G401 (cell line): ENCODE data around the gene ABR. TPM values are rescaled to one million over a fixed set of nuclear protein-coding genes. Genes with fewer than 3 reads are reported as not detected.
"Not testable (repeated sequence)": the region's sequence is repeated elsewhere in the genome, so short reads cannot be mapped to it uniquely, and the experiment has no call there.

ENCODE experiments used
- DNase-seq: peaks from one replicate; pipeline ENCODE4 v3.0.0-alpha.2; 2015; ENCODE audit warnings: low spot score
- in situ Hi-C: cut with HindIII; loops from 2 replicates; pipeline ENCODE4 v1.10.0; 2016; ENCODE audit warnings: low sequenced_read_pairs, mixed read lengths
- total RNA-seq: library from RNA; depleted of rRNA; stranded (reverse); fragments of >200 nt; shearing (Covaris generic); gene quantifications from 2 replicates; pipeline ENCODE4 v1.2.3, GENCODE V29; 2014

ABR gene
- total RNA-seq, 1 experiment from 2014 or later, result 128 TPM

DNA sequence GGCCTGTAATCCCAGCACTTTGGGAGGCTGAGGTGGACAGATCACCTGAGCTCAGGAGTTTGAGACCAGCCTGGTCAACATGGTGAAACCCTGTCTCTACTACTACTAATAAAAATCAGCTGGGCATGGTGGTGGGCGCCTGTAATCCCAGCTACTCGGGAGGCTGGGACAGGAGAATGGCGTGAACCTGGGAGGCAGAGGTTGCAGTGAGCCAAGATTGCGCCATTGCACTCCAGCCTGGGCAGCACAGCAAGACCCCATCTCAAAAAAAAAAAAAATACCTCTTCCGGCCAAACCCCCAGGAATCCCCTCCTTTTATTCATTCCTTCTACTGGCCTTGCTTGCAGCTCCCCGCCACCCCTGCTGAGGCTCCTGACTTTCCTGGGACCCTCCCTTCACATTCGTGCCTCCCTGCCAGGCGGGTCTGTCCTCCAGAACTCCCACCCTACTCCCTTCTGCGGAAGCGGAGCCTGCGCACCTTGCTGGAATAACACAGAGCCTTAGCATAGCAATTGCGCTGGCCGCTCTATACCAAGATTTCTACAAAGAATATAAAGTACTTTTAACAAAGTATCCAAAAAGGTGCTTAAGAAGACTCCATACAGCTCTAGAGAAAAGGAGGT lies 135.3 kb downstream of the ABR start:
- in situ Hi-C loops, result not testable (repeated sequence)

DNA sequence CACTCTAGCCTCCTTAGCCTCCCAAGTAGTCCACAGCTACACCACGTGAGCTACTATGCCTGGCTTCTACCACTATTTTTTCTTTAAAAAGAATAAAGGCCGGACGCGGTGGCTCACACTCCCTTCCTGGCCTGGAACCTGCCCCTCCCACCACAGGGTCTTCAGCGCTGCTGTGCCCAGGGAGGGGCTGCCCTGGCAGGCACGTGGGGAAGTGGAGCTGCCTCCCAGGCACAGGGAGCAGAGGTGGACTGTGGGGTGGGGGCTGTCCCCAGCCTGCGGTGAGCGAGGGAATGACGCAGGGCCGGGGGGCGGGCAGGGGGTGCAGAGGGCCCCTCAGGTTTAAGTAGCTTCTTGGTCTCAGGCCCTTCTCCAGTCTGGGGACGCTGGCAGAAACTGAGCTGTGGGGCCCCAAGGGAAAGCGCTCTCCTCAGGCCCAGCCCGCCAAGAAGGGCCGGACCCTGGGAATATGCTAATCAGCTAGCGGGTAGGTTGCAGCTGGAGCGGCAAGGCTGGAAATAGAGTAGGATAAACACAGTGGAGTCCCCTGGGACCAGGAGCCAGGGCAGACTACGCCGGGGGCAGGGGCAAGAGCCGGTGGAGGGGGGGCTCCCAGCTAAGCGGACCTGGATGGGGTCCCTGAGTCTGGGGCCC lies 136.1 kb downstream of the ABR start:
- in situ Hi-C loops, result no loop called here

More for the DNA sequence above, 135.3 kb downstream of the ABR start:
- not testable (repeated sequence) for DNase-seq

GRCh38 chr17:1042486-1042885 lies 137.3 kb downstream of the ABR start:
- DNase-seq, result no peak
- in situ Hi-C loops, result no loop called here

More for the DNA sequence above, 136.1 kb downstream of the ABR start:
- no peak for DNase-seq

DNA sequence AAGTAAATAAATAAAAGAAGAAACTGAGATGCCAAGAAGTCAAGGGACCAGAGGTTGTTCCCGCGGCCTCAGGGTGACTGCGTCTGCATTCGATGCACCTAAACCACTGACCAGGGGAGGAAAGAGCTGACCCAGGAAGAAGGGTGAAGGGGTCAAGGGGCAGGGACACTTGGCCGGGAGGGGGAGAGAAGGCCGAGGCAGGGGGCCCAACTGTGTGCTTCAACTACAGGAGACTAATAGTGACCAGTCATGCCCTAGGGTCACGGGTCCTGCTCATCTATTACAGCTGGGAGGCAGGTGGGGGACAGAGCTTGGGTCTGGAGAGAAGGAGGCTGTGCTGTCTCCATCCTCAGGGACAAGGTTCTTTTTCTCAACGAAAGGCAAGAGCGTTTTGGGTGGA lies 138.0 kb downstream of the ABR start:
- in situ Hi-C loops, result no loop called here
- DNase-seq, result no peak

GRCh38 chr17:1040216-1040600 lies 139.6 kb downstream of the ABR start:
- no peak for DNase-seq
- in situ Hi-C loops, result no loop called here

GRCh38 chr17:1039511-1040215 lies 140.1 kb downstream of the ABR start:
- no peak for DNase-seq
- in situ Hi-C loops, result no loop called here

DNA sequence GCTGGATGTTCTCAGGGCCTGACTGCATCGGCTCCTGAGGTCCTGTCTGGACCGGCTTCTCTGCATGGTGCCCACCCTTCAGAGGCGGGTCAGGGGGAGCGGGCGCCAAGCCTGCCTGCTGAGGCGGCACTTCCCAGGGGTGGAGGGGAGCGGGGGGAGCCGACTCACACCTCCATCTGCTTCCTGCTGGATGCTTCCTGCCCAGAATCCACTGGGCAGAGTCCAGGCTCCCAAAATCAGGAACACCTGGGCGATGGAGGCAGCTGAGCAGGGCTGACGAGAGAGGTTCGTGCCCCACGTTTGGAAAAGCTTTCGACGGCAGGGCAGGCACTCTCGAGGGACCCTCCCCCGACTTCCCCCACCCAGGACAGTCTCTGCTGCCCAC lies 140.7 kb downstream of the ABR start:
- in situ Hi-C loops, result no loop called here
- no peak for DNase-seq

DNA sequence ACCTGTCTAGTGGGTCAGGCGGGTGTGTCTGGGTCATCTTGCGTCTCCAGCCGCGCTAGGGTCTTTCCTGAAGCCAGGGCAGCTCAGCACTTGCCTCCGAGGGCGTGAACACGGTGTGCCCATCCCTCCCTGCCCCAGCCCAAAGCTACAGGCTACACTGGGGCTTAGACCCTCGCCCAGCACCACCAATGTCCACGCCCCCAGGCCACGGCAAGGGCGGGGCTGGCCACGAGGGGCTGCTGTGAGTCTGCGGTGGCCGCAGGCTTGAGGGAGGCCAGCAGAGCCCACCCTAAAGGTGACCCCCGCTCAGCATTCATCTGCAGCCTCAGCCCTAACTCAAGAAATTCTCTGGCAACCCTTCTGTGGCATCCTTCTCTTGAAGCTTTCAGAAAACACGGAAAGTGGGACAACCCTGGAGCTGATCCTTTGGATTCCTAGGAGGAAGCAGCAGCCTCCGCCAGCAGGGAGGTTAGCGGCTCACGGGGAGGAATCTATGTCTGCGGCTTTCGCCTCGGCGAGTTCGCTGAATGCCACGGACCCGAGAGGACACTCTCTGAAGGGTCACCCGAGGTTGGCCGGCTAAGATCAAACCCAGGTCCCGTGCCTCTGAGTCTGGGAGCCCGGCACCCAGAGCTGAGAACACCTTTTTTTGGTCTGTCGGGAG lies 141.2 kb downstream of the ABR start:
- in situ Hi-C loops, result no loop called here
- no peak for DNase-seq

- in situ Hi-C loops, result no loop called here
- no peak for DNase-seq
Measured at GRCh38 chr17:1037238-1037879, 142.4 kb downstream of the ABR start.

DNA sequence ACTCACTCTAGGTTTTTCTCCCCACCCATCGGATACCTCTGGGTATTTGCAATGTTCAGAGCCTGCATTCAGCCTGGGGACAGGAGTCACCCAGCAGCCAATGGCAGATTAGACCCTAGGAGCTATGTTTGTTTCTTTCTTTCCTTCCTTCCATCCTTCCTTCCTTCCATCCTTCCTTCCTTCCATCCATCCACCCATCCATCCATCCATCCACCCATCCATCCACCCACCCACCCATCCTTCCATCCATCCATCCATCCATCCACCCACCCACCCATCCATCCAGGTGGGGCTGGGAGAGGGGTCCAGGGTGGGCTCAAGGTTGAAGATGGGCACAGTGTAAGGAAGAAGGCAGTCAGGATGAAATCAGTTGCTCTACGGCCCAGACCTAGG lies 142.9 kb downstream of the ABR start:
- in situ Hi-C loops, result no loop called here
- DNase-seq, result no peak

- DNase-seq, result no peak
- in situ Hi-C loops, result no loop called here
Measured at GRCh38 chr17:1036171-1036844, 143.5 kb downstream of the ABR start.

GRCh38 chr17:1035546-1036170 lies 144.1 kb downstream of the ABR start:
- no peak for DNase-seq
- in situ Hi-C loops, result no loop called here

- no peak for DNase-seq
- in situ Hi-C loops, result no loop called here
Measured at GRCh38 chr17:1034652-1035210, 145.1 kb downstream of the ABR start.

DNA sequence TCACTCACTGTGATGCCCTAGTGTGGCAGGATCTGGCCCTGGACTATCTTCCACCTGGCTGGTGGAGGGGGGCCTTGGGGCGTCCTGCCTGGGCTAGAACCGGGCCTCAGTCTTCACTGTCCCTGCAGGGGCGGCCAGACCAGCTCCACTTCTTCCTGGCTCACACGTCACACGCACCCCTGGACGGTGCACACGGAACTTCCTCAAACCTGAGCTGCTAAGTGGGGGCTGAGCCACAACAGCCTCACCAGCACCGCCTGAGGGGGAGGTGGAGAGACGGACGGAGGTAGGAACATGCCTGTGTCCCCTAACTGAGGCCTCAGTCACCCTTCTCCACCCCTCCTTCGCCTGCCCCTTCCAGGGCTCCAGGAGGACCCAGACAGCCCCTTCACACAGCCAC lies 146.3 kb downstream of the ABR start:
- in situ Hi-C loops, result no loop called here
- no peak for DNase-seq

DNA sequence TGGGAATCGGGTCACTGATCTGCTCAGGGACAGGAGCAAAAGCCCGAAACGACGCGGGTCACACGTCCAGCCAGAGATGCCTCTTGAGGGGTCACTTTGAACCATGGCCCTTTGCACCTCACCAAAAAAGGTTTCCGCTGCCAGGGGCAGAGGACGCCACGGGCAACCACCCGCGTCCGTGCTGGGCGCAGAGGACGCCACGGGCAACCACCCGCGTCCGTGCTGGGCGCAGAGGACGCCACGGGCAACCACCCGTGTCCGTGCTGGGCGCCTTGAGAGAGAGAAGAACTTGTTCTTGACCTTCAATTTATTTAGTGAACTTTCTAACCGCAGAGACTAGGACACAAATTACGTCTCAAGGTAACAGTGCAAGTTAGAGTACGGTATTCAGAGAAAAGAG lies 147.4 kb downstream of the ABR start:
- in situ Hi-C loops, result no loop called here
- DNase-seq, result no peak

DNA sequence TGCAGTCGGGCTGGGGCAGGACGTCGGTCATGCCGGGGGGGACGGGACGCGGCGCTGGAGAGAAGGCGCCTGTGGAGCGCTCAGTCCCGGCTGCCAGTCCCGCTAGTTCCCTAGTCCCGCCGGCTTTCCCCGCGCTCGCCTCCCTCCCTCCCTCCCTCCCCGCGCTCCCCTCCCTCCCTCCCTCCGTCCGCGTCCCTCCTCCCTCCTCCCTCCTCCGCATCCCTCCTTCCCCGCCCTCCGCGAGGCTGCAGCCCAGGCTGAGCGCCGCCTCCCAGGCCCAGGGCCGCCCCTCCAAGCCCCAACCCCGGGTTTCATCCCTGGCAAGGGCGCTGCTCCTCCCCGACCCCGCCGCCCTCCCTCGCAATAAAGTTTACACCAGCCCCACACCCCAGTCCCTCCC lies 148.1 kb downstream of the ABR start:
- in situ Hi-C loops, result no loop called here

DNA sequence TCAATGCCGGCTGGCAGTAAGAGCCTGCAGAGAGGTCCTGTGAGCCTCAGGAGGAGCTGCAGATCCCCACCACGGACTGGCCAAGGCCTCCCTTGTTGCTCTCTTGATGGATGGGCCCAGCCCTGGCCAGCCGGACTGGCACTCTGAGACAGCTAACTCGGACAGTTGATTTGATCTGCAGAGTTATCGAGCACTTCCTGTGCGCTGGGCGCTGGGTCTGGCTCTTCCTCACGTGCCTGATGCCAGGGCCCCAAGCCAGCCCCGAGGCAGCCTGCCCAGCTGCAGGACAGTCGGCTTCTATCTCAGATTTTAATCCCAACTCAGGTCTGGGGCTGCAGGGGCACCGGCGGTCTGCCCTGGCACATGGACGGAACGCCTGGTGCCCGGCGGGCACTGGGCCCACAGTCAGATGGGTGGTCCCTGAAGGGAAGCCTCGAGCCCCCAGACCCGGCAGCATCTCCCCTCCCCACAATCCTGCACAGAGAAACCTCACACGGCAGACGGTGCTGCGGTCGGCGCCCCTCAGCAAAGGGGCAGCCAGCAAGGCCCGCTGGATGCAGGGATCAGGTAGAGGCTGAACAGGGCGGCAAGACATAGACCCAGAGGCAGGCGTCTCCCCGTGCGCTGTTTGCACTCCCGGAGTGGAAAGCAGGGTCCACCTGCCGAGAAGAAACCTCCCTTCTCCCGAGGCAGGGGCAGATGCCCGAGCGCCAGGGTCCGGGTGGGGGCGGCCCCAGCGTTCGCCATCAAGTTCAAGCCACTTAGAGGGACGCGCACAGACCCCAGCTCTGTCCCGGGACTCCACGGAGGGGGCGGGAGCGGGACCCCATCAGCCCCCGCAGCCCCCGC lies 148.9 kb downstream of the ABR start:
- peak; percentile 17 for DNase-seq
- in situ Hi-C loops, result no loop called here

More for the DNA sequence above, 148.1 kb downstream of the ABR start:
- DNase-seq, result peak; percentile 18
